AG04449 (cell line): Measurements from ENCODE around the gene SLC35D2.

Experiments used
- CTCF ChIA-PET: fragments of 350-600 bp; formaldehyde crosslinking; extraction: SDS; loops from one replicate; lab custom pipeline; 2021; ENCODE audit warnings: antibody characterized with exemption; lab: Yijun Ruan, JAX
- POLR2A ChIA-PET: fragments of 400-600, 350-600 bp; formaldehyde crosslinking; extraction: SDS; loops from one replicate; lab custom pipeline; 2020; ENCODE audit warnings: antibody characterized with exemption, inconsistent platforms; lab: Yijun Ruan, JAX
- DNase-seq: peaks from one replicate; pipeline ENCODE4 v3.0.0-alpha.2; 2010; ENCODE audit warnings: low read depth, low spot score
- H3K4me3 ChIP-seq: 2 replicates; pipeline ENCODE4 v1.5.1; 2011; ENCODE audit warnings: low read depth, mild to moderate bottlenecking, control low read depth, low read length
- CTCF ChIP-seq: IDR thresholded peaks from one replicate; pipeline ENCODE4 v1.5.1; 2011; ENCODE audit warnings: mild to moderate bottlenecking, moderate library complexity, low read length, control low read depth, inconsistent platforms; ENCODE audit not compliant: insufficient read depth; ENCODE audit errors: missing control alignments

SLC35D2 gene

GRCh38 chr9:96417051-96417586 lies 33.6 kb upstream of the SLC35D2 start:
- no peak for DNase-seq
- ChIA-PET POLR2A (no interaction called here), CTCF (interaction anchor here (0.5 to 1.8 kb wide), 5 partner anchors 11 to 250 kb away, joined by 3 to 6 read pairs (median 3); no protein-coding TSS in a partner anchor)
- H3K4me3 ChIP-seq = peak overlapping the region; percentile 95
- no peak for TF ChIP-seq CTCF

GRCh38 chr9:96413302-96414221 lies 30.1 kb upstream of the SLC35D2 start:
- CTCF ChIA-PET = interaction anchor here (1.6 kb wide), 1 partner anchor 86 kb away, joined by 6 read pairs; no protein-coding TSS in a partner anchor
- POLR2A ChIA-PET = no interaction called here
- no peak for TF ChIP-seq CTCF
- no peak overlapping the region for H3K4me3 ChIP-seq
- DNase-seq = no peak

GRCh38 chr9:96412174-96412913 lies 28.8 kb upstream of the SLC35D2 start:
- no peak for TF ChIP-seq CTCF
- POLR2A ChIA-PET = no interaction called here
- no peak overlapping the region for H3K4me3 ChIP-seq
- DNase-seq = no peak
- CTCF ChIA-PET = interaction anchor here (1.6 kb wide), 1 partner anchor 84 kb away, joined by 6 read pairs; no protein-coding TSS in a partner anchor

GRCh38 chr9:96411129-96411838 lies 27.8 kb upstream of the SLC35D2 start:
- H3K4me3 ChIP-seq = no peak overlapping the region
- TF ChIP-seq CTCF = no peak
- ChIA-PET CTCF (no interaction called here), POLR2A (no interaction called here)
- DNase-seq = no peak

GRCh38 chr9:96408409-96409280 lies 25.1 kb upstream of the SLC35D2 start:
- DNase-seq = no peak
- ChIA-PET CTCF (interaction anchor here (1.0 kb wide), 1 partner anchor 259 kb away, joined by 3 read pairs; no protein-coding TSS in a partner anchor), POLR2A (no interaction called here)
- no peak overlapping the region for H3K4me3 ChIP-seq
- no peak for TF ChIP-seq CTCF
